ELF-1 (cell line): ENCODE data around the gene ZNF511.

Experiments used
- DNase-seq: peaks from one replicate; pipeline ENCODE4 v3.0.0-alpha.2; 2016; ENCODE audit warnings: low read depth, low spot score

ZNF511 gene

DNA sequence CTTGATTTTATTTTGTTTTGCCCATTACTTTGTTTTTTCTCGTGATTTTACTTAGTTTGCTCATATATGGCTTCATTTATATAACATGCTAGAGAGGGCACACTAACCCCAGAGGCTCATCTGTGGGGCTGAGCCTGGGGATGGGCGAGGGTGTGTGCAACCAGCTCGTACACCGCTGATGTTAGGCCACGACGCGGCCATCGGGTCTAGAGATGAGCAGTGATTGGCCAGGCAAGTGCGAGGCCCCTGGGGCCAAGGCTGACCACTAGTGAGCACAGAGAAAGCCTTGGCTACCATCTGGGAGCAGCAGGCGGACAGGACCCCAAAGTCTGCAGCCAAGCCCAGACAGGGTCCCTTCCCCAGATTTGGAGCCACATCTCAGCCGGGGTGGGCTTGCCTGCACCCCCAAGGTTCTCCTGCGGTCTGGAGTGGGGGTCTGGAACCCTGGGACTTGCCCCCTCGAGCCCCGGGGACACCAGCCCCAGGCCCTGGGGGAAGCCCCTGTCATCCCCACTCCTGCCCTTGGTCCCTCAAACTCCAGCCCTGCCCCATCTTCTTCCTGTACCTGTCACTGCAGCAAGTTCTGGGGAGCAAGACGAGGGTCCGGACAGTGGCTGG, 45.4 kb downstream of the ZNF511 start:
- no peak for DNase-seq

DNA sequence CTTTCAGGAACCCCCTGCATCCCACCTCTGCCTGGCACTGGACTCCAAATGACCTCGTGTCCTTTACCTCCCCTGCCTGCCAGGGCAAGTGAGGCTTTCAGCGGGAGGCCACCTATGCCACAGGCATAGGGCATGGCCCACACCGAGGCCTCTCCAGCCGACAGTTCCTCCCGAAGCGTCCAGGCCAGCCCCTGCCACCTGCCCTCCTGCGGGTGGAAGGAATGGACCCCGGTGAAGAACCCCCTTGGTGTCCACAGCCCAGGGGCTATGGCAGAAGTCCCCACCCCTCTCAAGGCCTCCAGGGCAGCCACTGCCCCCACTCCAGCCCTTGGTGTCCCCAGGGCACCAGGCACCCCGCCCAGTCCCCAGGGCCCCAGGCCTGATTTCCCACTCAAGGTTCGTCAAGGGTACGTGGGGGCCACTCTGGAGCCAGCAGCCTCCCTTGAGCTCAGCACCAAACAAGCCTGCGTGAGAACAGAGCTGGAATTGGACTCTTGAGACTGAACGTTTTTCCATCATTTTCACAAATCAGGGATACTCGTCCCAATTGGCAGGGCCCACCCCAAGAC, 46.0 kb downstream of the ZNF511 start:
- DNase-seq, result no peak

DNA sequence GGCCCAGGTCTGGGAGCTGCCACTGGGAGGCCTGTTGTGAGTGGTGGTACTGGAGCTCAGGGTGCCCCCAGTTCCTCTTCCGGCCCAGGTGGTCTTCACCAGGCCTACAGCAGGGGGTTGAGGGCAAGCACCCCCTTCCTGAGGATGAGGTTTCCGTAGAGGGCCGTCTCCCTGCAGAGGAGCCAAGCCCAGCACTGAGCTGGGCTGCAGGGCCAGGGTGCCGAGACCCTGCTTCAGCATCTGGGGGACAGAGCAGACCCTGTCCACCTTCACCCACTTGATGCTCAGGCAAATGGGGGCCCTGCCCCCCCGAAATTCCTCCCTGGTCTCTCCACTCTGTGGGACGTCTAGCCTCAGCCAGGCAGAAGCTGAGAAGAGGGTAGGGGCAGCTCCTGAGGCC, 46.6 kb downstream of the ZNF511 start:
- no peak for DNase-seq

DNA sequence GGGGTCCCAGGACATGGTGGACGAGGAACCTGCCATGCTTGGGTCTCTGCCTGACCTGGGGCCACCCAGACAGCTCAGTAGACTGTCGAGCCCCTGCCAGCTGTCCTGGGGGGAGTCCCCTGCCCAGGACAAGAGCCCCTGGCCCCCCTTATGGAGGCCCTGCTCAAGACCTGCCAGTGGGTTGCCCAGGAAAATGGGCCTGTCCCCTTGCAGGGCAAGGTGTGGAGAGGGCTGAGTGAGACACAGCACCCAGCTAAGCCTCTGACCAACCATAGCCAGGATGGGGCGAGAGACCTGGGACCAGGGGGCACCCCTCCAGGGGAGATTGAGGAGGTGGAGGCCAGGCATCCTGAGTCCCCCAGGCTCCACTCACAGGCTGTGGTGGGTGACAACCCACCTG, 47.3 kb downstream of the ZNF511 start:
- DNase-seq, result no peak

DNA sequence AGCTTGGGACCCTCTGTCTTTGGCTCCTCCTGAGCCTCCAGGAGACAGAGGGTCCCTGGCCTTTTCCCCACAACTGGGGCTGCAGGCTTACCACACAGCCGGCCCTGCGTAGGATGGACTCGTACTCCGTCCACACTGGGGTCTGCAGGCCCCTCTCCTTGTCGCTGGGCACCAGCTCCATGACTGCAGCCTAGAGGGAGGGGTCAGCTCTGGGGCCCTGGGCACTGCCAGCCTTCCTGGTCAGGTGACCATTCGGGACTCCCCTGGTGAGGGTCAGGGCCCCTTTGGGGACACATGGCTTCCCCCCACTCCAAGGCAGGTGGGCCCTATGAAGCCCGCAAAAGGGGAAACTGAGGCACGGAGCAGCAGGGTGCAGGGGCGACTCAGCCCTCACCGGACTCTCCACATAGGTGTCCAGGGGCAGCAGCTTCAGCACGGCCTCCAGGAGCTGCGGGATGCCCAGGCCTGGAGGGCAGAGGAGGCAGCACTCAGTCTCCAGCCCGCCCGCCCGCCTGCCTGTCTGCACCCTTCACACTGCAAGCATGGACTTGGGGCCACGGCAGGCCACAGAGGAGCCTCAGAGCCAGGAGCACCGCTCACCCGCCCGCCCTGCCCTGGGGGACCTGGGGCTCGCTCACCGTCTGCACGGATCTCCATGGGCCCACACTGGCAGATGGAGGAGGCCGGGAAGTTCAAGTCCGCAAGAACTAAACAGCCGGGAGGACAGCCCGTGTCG, 48.0 kb downstream of the ZNF511 start:
- DNase-seq, result no peak

DNA sequence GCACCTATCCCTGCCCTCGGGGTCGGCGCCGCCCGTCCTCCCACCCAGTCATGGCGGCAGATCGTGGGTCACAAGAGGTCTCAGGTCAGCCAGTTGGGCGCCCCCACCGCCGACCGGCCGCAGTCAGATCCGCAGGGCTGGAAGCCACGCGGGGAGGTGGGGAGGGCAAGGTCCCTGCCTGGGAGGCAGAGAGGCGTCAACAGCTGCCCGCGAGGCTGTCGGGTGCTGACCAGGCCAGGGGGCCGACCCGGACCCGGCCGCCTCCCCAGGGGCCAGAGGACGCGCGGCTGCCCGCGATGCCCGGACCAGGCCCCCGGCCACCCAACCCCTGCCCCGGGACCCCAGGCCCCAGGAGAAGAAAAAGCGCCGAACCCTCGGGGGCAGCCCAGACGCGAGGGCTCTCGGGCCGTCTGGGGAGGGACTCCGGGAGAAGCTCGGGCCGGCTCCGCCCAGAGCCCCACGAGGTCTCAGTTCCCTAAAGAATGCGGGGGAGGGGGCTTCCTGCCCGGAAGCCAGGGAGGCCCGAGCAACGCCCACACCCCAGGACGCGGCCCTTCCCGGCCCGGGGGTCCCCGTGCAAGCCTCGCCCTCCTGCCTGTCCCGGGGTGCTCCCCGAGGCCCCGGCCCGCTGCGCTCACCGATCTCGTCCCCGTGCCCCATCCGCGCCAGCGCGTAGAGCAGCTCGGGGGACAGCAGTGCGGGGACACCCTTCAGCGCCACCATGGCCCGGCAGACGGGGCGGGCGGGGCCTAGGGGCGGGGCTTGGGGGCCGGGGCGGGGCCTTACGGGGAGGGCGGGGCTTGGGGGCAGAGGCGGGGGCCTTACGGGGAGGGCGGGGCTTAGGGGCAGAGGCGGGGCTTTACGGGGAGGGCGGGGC, 48.8 kb downstream of the ZNF511 start, which contains the start of gene FUOM:
Gene FUOM, minus strand, starts transcription at position 735 of the 877 bp plus-strand sequence. Its CDS starts 12 bp downstream, at position 723.
- DNase-seq, result peak; percentile 92

DNA sequence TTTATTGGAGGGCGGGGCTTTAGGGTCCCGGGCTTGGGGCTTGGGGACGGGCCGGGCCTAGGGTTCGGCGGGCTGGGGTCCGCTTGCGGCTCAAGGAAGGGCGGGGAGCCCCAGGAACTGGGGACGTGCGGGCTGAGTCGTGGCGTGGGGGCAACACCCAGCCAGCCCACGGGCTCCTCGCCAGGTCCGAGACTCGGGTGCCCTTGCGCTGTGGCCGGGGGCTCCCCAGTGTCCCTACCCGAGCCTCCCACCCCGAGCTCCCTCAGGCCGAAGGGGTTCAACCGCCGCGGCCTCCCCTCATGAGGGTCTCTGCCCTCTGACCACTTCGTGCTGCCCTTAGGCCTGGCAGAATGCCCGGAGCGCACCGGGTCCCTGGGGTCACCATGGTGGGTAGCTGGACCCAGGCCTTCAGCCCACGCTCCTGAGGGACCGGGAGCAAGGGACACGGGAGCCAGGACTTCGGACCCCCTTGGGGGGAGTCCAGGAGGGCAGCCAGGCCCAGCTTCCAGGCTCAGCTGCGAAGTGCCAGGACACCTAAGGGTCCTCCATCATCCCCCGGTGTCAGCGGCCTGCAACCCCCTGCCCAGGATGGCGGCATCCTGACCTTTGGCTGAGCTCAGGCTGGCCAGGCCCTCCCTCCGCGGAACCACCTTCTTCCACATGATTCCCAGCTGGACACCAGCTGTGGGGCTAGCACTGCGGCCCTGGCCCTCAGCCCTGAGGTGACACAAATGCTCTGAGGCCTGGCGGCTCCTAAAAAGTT, 49.6 kb downstream of the ZNF511 start:
- no peak for DNase-seq

DNA sequence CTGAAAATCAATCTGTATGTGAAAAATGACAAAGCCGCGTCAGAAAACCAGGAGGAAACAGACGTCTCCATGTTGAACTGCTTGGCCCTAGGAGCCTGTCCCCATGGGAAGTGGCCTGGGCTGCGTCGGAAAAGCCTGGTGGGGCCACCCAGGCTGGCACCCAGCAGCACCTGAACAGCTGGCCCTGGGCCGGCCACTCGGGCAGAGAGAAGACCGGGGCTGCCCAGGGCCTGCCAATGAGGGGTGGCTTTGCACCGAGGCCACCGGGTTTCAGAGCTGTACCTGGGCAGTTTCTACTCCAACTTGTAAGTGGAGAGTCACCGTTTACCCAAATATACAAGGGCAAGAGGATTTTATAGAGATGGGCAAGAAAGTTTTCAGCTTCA, 50.2 kb downstream of the ZNF511 start:
- DNase-seq, result no peak

DNA sequence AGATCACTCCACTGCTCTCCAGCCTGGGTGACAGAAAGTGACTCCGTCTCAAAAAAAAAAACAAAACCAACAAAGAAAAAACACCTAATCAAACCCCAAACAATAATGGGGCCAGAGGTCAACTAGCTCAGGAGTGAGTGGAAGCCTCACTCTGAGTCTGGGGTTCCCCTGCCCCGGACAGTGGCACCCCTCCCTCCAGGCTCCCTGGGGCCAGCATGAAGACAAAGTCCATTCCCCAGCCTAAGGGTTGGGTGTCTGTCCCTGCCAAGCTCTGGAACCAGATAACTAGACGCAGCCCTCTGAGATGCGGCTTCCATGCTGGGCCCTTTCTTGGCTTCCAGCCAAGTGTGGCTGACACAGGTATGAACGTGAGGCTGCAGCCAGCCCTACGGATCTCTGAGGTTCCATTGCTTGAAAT, 50.8 kb downstream of the ZNF511 start:
- no peak for DNase-seq

DNA sequence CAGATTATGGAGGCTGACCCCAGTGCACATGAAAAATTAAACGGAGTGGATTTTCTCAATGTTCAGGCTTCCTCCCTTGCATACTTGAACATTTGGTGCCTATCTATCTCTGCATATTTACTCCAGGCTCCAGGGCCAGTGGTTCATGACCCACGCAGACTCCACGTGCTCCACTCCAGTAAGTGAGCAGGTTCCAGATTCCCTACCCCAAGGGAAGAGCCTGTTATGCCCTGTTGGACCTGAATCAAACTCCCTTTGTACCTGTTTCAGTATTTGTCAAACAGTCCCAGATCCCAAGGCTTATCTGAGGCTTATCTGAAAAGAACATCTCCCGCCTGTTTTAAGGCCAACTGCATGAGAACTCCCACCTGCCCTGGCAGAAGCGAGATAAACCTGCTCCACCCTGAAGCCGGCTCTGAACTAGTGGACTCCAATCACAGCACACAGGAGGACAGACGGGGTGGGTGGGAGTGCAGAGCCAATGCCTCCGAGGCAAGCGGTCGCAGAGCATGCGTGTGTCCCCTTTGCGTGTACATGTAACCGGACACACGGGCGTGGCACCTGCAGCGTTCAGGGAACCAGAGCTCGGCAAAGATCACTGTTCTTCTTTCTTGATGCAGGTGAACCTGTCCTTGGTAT, 51.4 kb downstream of the ZNF511 start:
- DNase-seq, result no peak

DNA sequence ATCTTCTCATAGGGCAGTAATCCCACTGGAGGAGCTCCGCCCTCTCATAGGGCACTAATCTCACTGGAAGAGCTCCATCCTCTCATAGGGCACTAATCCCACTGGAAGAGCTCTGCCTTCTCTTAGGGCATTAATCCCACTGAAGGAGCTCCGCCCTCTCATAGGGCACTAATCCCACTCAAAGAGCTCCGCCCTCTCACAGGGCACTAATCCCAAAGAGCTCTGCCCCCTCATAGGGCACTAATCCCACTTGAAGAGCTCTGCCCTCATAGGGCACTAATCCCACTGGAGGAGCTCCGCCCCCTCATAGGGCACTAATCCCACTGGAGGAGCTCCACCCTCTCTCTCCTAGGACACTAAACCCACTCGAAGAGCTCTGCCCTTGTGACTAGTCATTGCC, 52.5 kb downstream of the ZNF511 start:
- DNase-seq, result no peak

DNA sequence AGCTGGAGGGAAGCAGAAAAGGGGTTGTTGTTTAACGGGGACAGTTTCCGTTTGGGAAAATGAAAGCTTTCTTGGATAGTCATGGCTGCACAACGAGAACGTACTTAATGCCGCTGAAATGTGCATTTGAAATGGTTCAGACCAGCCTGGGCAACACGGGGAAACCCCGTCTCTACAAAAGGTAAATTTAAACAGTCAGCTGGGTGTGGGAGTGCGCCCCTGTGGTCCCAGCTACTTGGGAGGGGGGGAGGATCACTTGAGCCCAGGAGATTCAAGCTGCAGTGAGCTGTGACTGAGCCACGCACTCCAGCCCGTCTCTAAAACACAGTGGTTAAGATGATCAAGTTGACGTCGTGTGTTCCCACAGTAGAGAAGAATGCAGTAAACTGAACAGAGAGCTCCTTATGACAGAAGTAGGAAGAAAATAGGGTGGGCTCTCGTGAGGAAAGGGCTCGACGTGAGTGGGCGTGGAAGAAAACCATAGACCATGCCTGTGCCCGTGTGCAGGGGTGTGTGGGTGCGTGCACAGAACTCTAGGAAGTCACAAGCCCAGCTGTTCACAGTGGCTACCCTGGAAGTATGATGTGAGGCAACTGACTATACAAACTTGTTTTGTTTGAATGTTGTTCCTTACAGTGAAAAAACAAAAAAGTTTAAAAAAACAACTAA, 53.2 kb downstream of the ZNF511 start:
- DNase-seq, result no peak
